ENCODE results near the gene SH3RF2.

The SH3RF2 gene

DNA sequence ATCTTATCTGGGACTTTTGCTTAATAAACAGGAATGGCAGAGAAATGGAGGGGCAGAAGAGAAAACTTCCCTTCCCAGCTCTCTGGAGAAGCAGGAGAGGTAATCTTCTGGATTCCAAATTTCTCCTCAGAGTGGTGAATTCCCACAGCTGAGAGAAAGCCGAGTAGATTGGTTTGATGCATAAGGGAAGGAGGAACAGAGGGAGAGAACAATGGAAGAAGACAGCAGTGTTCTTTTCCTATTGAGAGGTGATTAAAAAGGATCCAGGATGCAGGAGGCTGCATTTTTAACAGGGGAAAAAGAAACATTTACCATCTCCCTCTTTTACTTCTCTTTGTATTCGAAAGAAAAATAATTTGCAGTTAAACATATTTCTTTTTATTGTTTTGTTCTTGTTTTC is 13.1 kb downstream of the SH3RF2 start:
- no peak for TF ChIP-seq TAF1 (IDR thresholded peaks at IDR 0.05; ENCODE audit: borderline replicate concordance, insufficient read depth, low read length)
- no peak for TF ChIP-seq FOXP2 (optimal IDR thresholded peaks at IDR 0.05; ENCODE audit: borderline replicate concordance, extremely low read depth, extremely low read length, insufficient read depth)
- TF ChIP-seq, protein P1, sequence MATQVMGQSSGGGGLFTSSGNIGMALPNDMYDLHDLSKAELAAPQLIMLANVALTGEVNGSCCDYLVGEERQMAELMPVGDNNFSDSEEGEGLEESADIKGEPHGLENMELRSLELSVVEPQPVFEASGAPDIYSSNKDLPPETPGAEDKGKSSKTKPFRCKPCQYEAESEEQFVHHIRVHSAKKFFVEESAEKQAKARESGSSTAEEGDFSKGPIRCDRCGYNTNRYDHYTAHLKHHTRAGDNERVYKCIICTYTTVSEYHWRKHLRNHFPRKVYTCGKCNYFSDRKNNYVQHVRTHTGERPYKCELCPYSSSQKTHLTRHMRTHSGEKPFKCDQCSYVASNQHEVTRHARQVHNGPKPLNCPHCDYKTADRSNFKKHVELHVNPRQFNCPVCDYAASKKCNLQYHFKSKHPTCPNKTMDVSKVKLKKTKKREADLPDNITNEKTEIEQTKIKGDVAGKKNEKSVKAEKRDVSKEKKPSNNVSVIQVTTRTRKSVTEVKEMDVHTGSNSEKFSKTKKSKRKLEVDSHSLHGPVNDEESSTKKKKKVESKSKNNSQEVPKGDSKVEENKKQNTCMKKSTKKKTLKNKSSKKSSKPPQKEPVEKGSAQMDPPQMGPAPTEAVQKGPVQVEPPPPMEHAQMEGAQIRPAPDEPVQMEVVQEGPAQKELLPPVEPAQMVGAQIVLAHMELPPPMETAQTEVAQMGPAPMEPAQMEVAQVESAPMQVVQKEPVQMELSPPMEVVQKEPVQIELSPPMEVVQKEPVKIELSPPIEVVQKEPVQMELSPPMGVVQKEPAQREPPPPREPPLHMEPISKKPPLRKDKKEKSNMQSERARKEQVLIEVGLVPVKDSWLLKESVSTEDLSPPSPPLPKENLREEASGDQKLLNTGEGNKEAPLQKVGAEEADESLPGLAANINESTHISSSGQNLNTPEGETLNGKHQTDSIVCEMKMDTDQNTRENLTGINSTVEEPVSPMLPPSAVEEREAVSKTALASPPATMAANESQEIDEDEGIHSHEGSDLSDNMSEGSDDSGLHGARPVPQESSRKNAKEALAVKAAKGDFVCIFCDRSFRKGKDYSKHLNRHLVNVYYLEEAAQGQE (IDR thresholded peaks at IDR 0.05; ENCODE audit: insufficient read depth in 1 of 2, low read depth in 2 of 2, low read length in 2 of 2): no peak
- TF ChIP-seq SIN3A (IDR thresholded peaks at IDR 0.05; ENCODE audit: borderline replicate concordance, insufficient read depth, low read length): no peak
- no peak for TF ChIP-seq POLR2AphosphoS5 (IDR thresholded peaks at IDR 0.05; ENCODE audit: low read depth, low read length)

DNA sequence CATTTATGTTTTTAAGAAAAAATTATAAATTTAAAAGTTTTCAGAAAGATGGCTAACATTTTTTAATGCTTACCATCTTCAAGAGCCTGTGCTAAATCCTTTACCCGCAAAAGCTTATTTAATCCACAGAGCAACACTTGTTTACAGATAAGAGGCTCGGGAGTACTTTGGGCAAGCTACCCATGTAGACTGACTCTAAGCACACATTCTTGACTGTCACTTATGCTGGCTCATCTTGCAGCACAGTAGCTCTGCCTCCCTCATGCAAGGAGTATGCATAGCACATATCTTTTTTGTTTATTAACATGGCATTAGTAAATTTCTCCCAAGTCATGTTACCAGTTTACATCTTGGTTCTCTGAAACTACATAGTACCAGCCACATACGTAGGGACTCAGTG is 14.7 kb downstream of the SH3RF2 start:
- TF ChIP-seq, protein P1 (IDR thresholded peaks at IDR 0.05; ENCODE audit: insufficient read depth in 1 of 2, low read depth in 2 of 2, low read length in 2 of 2): no peak
- TF ChIP-seq TAF1 (IDR thresholded peaks at IDR 0.05; ENCODE audit: borderline replicate concordance, insufficient read depth, low read length): no peak
- no peak for TF ChIP-seq SIN3A (IDR thresholded peaks at IDR 0.05; ENCODE audit: borderline replicate concordance, insufficient read depth, low read length)
- TF ChIP-seq POLR2AphosphoS5 (IDR thresholded peaks at IDR 0.05; ENCODE audit: low read depth, low read length): no peak
- TF ChIP-seq FOXP2 (optimal IDR thresholded peaks at IDR 0.05; ENCODE audit: borderline replicate concordance, extremely low read depth, extremely low read length, insufficient read depth): no peak

DNA sequence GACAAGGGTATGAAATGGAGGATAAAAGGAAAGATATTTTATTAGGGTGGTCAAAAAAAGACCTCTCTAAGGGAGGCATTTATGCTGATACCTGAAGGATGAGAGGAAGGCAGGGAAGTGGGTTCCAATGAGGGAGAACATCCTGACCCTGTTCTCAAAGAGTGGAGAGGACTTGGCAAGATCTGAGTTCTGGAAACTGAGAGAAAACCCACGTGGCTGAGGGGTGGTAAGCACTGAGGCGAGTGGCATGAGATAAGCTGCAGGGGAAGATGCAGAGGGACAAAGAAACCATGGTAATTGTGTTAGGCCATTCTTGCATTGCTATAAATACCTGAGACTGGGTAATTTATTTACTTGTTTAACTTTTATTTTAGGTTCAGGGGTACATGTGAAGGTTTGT is 16.8 kb downstream of the SH3RF2 start:
- TF ChIP-seq SIN3A (IDR thresholded peaks at IDR 0.05; ENCODE audit: borderline replicate concordance, insufficient read depth, low read length) (no peak), POLR2AphosphoS5 (IDR thresholded peaks at IDR 0.05; ENCODE audit: low read depth, low read length) (no peak), TAF1 (IDR thresholded peaks at IDR 0.05; ENCODE audit: borderline replicate concordance, insufficient read depth, low read length) (no peak), FOXP2 (optimal IDR thresholded peaks at IDR 0.05; ENCODE audit: borderline replicate concordance, extremely low read depth, extremely low read length, insufficient read depth) (no peak)
- TF ChIP-seq, protein P1 (IDR thresholded peaks at IDR 0.05; ENCODE audit: insufficient read depth in 1 of 2, low read depth in 2 of 2, low read length in 2 of 2): no peak

DNA sequence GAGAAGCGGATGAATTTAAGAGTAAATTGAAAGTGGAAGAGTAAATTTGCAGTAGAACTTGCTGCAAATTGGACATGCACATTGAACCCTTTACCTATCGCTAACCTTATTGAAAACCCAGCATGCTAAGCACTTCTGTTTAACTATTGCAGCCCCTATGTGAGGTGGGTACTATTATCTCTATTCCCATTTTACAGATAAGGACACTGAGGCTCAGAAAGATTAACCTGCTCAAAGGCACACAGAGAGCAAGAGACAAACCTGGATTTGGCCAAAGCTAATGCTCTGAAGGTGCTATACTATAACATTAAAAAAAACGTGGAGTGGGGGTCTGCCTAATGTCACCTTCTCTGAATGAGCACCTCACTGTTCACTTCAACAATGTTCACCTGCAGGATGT is 21.0 kb downstream of the SH3RF2 start:
- TF ChIP-seq TAF1 (IDR thresholded peaks at IDR 0.05; ENCODE audit: borderline replicate concordance, insufficient read depth, low read length) (no peak), POLR2AphosphoS5 (IDR thresholded peaks at IDR 0.05; ENCODE audit: low read depth, low read length) (no peak), SIN3A (IDR thresholded peaks at IDR 0.05; ENCODE audit: borderline replicate concordance, insufficient read depth, low read length) (no peak), FOXP2 (optimal IDR thresholded peaks at IDR 0.05; ENCODE audit: borderline replicate concordance, extremely low read depth, extremely low read length, insufficient read depth) (no peak)
- TF ChIP-seq, protein P1 (IDR thresholded peaks at IDR 0.05; ENCODE audit: insufficient read depth in 1 of 2, low read depth in 2 of 2, low read length in 2 of 2): no peak

DNA sequence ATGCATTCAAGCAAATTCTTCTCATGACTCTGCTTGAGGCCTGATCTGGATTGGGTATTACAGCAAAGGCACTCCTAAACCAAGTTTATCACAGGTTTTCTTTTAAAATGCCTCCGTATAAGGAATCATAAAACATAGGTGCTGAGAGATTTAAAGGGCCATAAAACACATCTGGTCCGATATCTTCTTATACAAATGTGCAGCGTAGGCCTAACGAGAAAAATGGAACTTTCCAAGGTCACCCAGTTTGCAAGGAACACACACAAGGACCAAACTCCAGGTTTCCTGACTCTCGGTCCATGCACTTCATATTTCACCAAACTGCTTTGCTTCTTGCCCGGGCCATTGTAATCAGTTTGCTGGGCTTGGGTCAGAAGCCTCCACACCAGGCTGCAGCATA is 22.1 kb downstream of the SH3RF2 start:
- no peak for TF ChIP-seq TAF1 (IDR thresholded peaks at IDR 0.05; ENCODE audit: borderline replicate concordance, insufficient read depth, low read length)
